Left ventricle myocardium inferior (tissue), 1 donor: Measurements from ENCODE around the gene PGAM5. TPM values are rescaled to one million over a fixed set of nuclear protein-coding genes. Genes with fewer than 3 reads are reported as not detected.
"Not testable (repeated sequence)": the region's sequence is repeated elsewhere in the genome, so short reads cannot be mapped to it uniquely, and the experiment has no call there.

ENCODE experiments used
- DNase-seq: peaks from one replicate; pipeline ENCODE4 v3.0.0-alpha.2; 2020
- H3K27ac ChIP-seq: fragments of 200-600 bp; replicated peaks from 2 replicates; pipeline ENCODE4 v1.8.0; 2021
- H3K27me3 ChIP-seq: fragments of 200-600 bp; 2 replicates; pipeline ENCODE4 v1.8.0; 2021; ENCODE audit warnings: low read depth
- H3K36me3 ChIP-seq: fragments of 200-600 bp; 2 replicates; pipeline ENCODE4 v1.8.0; 2021
- H3K4me1 ChIP-seq: fragments of 200-600 bp; 2 replicates; pipeline ENCODE4 v1.8.0; 2021
- H3K4me3 ChIP-seq: fragments of 200-600 bp; 2 replicates; pipeline ENCODE4 v1.8.0; 2021; ENCODE audit warnings: mild to moderate bottlenecking, moderate library complexity
- H3K9me3 ChIP-seq: fragments of 200-600 bp; replicated peaks from 2 replicates; pipeline ENCODE4 v1.8.0; 2021
- intact Hi-C: fragments of 100-400 bp; cut with micrococcal nuclease; formaldehyde crosslinking; loops from one replicate; pipeline ENCODE4 v1.11.0; 2022
- total RNA-seq: library from RNA; stranded (reverse); fragmentation: NEBNext Ultra II Directional; extraction: Animal tissue kit (Norgen Biotek cat#: 25700); gene quantifications from one replicate; pipeline ENCODE4 v1.2.1, GENCODE V29; 2021
- TF ChIP-seq, protein P1 (sequence below): fragments of 200-600 bp; IDR thresholded peaks from 2 replicates; pipeline ENCODE4 v1.8.0; 2021; ENCODE audit warnings: antibody characterized with exemption, mild to moderate bottlenecking, borderline replicate concordance
- donor health status: DM: no; HTN: yes; CAD: no; lungs with severe emphysema.

PGAM5 gene
- total RNA-seq, 1 donor from 2014 or later: 27.3 TPM

DNA sequence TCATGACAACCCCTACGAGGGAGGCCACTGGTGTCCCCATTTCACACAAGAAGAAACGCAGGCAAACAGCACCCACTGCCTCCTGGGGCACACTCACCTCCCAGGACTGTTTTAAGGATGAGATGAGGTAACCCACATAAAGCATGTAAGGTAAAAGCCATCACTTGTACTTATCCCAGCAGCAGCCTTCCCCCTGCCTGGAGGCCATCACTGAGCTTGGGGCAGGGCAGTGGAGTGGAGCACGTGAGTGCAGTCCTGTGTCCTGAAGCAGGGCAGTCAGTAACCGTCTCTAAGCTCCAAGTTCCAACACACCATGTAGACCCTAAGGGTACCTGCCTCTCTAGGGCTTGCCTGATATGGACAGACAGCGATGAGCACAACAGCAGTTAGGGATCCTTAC, 25.2 kb upstream of the PGAM5 start:
- no peaks in the 10 kb centered on the region for H3K9me3 ChIP-seq
- no peaks in the 10 kb centered on the region for H3K27me3 ChIP-seq
- TF ChIP-seq, protein P1, sequence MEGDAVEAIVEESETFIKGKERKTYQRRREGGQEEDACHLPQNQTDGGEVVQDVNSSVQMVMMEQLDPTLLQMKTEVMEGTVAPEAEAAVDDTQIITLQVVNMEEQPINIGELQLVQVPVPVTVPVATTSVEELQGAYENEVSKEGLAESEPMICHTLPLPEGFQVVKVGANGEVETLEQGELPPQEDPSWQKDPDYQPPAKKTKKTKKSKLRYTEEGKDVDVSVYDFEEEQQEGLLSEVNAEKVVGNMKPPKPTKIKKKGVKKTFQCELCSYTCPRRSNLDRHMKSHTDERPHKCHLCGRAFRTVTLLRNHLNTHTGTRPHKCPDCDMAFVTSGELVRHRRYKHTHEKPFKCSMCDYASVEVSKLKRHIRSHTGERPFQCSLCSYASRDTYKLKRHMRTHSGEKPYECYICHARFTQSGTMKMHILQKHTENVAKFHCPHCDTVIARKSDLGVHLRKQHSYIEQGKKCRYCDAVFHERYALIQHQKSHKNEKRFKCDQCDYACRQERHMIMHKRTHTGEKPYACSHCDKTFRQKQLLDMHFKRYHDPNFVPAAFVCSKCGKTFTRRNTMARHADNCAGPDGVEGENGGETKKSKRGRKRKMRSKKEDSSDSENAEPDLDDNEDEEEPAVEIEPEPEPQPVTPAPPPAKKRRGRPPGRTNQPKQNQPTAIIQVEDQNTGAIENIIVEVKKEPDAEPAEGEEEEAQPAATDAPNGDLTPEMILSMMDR: no peak
- no peak overlapping the region for H3K27ac ChIP-seq
- H3K4me3 ChIP-seq: no peak overlapping the region
- H3K36me3 ChIP-seq: no peaks in the 10 kb centered on the region
- intact Hi-C loops: no loop called here
- H3K4me1 ChIP-seq: peaks cover 19% of the 10 kb centered on the region
- no peak for DNase-seq

DNA sequence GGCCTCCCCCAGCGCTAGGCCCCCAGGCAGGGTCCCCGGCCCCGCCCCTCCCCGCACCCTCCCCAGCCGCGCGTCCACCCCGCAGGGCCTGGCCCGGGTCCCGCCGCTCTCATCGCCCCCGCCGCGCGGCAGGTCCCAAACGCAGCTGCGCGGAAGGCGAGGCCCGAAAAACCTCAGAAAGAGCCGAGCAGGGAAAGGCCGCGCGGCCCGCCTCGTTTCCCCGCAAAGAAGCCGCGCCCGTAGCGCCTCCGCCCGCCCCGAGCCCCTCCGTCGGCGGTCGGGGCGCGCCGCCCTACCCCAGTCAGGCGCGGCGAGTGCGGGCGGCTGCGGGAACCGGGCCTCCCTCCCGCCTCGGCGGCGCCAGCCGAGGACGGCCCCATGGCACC, 23.8 kb upstream of the PGAM5 start:
- Histone ChIP-seq H3K27me3 (no peaks in the 10 kb centered on the region), H3K36me3 (no peaks in the 10 kb centered on the region), H3K9me3 (no peaks in the 10 kb centered on the region), H3K4me3 (peak overlapping the region; percentile 72), H3K27ac (peak overlapping the region; percentile 83), H3K4me1 (peaks cover 19% of the 10 kb centered on the region)
- intact Hi-C loops: no loop called here
- DNase-seq: no peak
- TF ChIP-seq, protein P1: no peak

DNA sequence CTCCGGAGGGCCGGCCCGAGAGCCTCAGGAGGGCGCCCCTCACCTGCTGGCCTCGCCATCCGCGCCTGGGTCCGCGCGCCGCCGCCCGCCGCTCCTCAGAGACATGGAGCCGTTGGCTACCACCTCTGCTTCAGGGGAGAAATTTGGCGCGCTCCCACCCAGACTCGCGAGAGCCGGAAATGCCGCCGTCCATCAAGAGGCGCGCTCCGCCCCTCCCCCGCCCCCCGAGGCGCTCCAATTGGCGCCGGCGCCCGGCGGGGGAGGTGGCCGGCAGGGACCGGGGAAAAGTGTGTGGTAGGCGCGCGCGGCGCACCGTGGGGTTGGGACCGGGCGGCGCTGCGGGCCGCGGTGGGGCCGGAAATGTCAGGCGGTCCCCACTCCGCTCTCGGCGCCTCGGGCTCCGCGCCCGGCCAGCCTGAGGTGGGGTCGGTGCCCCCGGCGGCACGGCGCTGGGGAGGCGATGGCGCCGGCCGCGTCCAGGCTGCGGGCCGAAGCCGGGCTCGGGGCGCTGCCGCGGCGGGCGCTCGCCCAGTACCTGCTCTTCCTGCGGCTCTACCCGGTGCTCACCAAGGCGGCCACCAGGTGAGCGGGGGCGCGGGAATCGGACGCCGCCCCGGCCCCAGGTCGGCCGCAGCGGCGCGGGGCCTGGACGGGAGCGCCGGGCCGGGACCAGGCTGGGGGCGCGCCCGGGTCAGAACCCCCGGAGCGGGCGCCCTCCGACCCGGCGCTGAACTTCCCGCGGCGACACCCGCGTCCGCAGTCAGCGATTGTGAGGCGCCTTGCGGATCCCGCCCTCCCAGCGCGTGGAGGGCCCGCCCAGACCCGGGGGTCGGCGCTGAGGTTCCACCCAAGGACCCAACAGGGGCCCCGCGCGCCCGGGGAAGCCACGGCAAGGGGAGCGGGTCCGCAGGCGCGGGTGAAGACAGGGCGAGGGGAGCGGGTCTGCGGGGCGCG, 23.2 kb upstream of the PGAM5 start, which contains the start of the genes POLE and PXMP2:
Gene POLE (minus strand): TSS at position 132 of the 954 bp plus-strand sequence. CDS start 27 bp downstream, at position 105.
Gene PXMP2 (plus strand): TSS at position 377 of the 954 bp plus-strand sequence. CDS start 84 bp downstream, at position 461.
- H3K4me1 ChIP-seq: peaks cover 19% of the 10 kb centered on the region
- peak within 1 kb of the TSS; percentile 72 for H3K4me3 ChIP-seq
- H3K36me3 ChIP-seq: no peaks in the 10 kb centered on the region
- DNase-seq: peak; percentile 98
- TF ChIP-seq, protein P1: no peak
- no peaks in the 10 kb centered on the region for H3K27me3 ChIP-seq
- no peaks in the 10 kb centered on the region for H3K9me3 ChIP-seq
- H3K27ac ChIP-seq: peak within 1 kb of the TSS; percentile 83
- intact Hi-C loops: no loop called here

DNA sequence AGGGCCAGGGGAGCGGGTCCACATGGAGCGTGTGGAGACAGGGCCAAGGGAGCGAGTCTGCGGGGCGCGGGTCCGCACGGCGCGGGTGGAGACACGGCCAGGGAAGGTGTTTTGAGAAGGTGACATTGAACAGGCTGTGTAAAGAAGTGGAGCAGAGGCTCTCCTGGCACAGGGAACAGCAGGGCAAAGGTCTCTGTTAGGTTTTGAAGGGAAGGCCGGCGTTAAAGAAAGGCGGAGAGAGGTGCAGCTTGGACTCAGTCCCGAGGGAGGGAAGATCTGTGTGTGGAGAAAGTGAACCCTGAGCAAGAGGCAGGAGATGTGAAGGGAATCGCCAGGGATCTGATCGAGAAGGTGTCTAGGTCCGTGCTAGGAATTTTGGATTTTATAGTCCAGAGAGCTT, 21.4 kb upstream of the PGAM5 start:
- no peaks in the 10 kb centered on the region for H3K27me3 ChIP-seq
- H3K4me3 ChIP-seq: peak overlapping the region; percentile 54
- intact Hi-C loops: no loop called here
- TF ChIP-seq, protein P1: no peak
- peaks cover 19% of the 10 kb centered on the region for H3K4me1 ChIP-seq
- DNase-seq: no peak
- H3K9me3 ChIP-seq: no peaks in the 10 kb centered on the region
- peak overlapping the region; percentile 52 for H3K27ac ChIP-seq
- H3K36me3 ChIP-seq: no peaks in the 10 kb centered on the region

DNA sequence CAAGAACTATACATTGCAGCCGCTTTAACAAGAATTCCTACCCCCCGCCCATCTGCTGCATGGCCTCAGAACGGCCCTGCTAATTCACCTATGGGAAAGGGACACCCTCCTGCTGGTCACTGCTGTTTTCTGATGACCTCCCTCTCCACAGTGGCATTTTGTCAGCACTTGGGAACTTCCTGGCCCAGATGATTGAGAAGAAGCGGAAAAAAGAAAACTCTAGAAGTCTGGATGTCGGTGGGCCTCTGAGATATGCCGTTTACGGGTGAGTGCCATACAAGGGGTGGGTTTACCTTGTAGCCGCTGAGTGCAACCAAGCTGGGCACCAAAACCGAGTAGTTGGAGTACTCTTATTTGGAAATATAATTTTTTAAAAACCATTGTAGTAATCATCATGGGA, 20.5 kb upstream of the PGAM5 start:
- Histone ChIP-seq H3K4me3 (no peak overlapping the region), H3K36me3 (no peaks in the 10 kb centered on the region), H3K27ac (no peak overlapping the region), H3K9me3 (no peaks in the 10 kb centered on the region), H3K4me1 (peaks cover 21% of the 10 kb centered on the region), H3K27me3 (no peaks in the 10 kb centered on the region)
- no peak for DNase-seq
- intact Hi-C loops: no loop called here
- TF ChIP-seq, protein P1: no peak

DNA sequence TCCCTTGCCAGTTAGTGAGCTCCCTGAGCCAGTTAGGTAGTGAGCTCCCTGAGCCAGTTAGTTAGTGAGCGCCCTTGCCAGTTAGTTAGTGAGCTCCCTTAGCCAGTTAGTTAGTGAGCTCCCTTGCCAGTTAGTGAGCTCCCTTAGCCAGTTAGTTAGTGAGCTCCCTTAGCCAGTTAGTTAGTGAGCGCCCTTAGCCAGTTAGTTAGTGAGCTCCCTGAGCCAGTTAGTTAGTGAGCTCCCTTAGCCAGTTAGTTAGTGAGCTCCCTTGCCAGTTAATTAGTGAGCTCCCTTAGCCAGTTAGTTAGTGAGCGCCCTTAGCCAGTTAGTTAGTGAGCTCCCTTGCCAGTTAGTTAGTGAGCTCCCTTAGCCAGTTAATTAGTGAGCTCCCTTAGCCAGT, 18.6 kb upstream of the PGAM5 start:
- Histone ChIP-seq H3K36me3 (peaks cover 13% of the 10 kb centered on the region), H3K4me1 (peaks cover 13% of the 10 kb centered on the region)
- intact Hi-C loops, H3K9me3 ChIP-seq, H3K27me3 ChIP-seq, H3K4me3 ChIP-seq, H3K27ac ChIP-seq, DNase-seq: not testable (repeated sequence)

DNA sequence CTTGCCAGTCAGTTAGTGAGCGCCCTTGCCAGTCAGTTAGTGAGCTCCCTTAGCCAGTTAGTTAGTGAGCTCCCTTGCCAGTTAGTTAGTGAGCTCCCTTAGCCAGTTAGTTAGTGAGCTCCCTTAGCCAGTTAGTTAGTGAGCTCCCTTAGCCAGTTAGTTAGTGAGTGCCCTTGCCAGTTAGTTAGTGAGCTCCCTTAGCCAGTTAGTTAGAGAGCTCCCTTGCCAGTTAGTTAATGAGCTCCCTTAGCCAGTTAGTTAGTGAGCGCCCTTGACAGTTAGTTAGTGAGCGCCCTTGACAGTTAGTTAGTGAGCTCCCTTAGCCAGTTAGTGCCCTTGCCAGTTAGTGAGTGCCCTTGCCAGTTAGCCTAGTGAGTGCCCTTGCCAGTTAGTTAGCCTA, 15.8 kb upstream of the PGAM5 start:
- H3K4me3 ChIP-seq, intact Hi-C loops, H3K27me3 ChIP-seq, DNase-seq, H3K9me3 ChIP-seq: not testable (repeated sequence)
- H3K4me1 ChIP-seq: peaks cover 13% of the 10 kb centered on the region
- peaks cover 39% of the 10 kb centered on the region for H3K36me3 ChIP-seq
- H3K27ac ChIP-seq: peak overlapping the region; percentile 74
